Measurements from ENCODE around the gene KCP.

Gene KCP

DNA sequence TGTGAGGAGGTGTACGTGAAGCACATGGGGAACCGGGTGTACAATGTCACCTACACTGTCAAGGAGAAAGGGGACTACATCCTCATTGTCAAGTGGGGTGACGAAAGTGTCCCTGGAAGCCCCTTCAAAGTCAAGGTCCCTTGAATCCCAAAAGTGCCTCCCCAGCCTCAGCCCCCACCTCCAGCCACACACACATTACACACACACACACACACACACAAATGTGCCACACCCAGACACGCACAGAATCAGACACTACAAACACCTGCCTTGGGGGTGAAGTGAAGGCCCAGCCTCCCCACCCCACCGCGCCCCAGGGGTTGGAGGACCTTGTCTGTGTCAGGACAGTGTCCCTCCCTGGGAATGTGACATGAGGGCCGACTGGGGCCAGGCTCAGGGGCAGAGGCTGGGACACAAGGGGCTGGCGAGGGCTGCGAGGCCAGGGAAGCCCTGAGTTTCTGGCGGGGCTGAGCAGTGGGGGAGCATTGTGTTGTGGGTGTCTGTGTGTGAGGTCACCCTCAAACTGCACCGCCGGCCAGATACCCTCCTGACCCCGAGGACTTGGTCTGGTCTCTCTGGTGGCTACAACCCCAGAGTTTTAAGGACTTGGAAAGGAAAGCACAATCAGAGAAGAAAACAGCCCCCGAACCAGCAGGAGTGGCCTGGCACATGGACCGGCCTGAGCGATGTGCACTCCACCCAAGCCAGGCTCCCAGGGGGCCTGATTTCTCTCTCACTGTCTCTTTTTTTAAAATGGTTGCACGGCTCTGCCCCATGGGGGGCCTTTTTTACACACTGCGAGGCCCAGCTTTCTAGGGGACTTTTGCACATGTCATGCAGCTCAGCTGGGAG lies 51.9 kb downstream of the KCP start:
- DNase-seq (ENCODE audit: low read depth): no peak

DNA sequence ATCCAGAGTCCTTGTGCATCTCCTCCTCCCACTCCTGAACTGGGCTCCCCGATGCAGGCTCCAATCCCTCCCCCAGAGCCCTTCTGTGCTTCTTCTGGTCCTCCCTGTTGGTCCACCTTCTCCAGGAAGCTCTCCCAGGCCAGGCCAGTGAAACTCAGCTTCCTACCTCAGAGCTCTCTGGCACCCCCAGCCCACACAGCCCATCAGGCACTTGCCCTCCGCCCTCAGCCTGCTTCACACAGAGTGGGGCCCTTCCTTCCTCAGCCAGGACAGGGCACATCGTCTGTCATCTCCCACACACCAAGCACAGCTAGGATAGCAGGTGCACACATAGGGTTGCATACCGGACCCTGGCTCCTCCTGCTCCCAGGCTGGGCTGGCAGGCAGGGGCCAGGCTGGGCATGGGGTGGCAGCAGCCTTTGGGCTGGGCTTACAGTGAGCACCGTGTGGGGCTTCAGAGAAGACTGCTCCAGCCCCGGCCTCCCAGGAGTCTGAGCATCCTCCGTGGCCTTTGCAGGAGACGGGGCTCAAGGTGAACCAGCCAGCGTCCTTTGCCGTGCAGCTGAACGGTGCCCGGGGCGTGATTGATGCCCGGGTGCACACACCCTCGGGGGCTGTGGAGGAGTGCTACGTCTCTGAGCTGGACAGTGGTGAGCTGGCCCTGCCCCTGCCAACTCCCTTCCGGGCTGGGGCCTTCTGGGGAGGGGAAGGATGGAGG lies 54.3 kb downstream of the KCP start:
- no peak for DNase-seq (ENCODE audit: low read depth)

DNA sequence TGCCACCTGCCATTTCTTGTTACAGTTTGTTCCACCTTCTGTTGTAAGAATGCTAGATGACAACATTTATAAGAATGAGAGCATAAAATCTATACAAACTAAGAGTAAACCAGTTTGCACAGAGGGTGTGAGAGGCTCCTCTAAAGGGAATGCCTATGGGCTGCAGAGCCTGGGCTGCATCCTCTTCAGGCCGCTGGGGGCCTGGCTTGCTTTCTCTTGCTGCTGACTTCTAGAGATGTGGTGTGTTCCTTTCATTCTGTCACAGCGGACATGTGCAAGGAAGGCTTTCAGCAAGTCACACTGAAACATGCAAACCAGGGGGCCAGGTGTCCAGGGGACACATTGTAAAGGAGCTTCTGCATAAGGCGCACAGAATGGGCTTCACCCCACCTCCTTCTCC lies 55.0 kb downstream of the KCP start:
- DNase-seq (ENCODE audit: low read depth): no peak

DNA sequence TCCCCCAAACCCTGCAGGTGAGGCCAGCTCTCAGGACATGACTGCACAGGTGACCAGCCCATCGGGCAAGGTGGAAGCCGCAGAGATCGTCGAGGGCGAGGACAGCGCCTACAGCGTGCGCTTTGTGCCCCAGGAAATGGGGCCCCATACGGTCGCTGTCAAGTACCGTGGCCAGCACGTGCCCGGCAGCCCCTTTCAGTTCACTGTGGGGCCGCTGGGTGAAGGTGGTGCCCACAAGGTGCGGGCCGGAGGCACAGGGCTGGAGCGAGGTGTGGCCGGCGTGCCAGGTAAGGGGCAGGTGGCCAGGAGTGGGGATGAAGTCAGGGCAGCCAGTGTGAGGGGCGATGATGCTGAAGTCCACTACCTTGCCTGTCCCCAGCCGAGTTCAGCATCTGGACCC lies 56.1 kb downstream of the KCP start:
- no peak for DNase-seq (ENCODE audit: low read depth)

DNA sequence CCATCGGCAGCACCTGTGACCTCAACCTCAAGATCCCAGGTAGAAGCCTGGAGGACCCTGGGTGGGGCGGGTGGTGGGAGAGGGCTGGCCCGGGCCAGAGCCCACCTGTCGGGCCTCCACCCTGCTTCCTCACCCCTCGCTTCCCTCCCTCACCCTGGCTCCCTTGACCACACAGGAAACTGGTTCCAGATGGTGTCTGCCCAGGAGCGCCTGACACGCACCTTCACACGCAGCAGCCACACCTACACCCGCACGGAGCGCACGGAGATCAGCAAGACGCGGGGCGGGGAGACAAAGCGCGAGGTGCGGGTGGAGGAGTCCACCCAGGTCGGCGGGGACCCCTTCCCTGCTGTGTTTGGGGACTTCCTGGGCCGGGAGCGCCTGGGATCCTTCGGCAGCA lies 56.7 kb downstream of the KCP start:
- no peak for DNase-seq (ENCODE audit: low read depth)

DNA sequence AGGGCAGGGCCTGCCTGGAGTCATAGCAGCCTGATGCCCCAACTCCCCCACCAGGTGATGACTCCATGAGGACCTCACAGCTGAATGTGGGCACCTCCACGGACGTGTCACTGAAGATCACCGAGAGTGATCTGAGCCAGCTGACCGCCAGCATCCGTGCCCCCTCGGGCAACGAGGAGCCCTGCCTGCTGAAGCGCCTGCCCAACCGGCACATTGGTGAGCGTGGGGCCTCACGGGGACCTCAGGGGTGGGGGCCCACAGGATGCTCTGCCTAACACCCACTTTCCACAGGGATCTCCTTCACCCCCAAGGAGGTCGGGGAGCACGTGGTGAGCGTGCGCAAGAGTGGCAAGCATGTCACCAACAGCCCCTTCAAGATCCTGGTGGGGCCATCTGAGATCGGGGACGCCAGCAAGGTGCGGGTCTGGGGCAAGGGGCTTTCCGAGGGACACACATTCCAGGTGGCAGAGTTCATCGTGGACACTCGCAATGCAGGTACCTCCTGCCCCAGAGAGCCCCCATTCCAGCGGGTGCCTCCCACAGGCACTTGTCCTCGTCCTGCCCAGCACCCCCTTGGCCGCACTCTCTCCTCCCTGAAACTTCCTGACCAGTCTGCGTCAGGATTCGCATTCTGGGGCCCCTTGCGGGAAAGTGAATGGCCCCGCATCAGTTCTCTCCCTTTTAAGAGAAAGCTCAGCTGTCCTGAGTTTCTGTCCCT lies 57.8 kb downstream of the KCP start:
- DNase-seq (ENCODE audit: low read depth): no peak

DNA sequence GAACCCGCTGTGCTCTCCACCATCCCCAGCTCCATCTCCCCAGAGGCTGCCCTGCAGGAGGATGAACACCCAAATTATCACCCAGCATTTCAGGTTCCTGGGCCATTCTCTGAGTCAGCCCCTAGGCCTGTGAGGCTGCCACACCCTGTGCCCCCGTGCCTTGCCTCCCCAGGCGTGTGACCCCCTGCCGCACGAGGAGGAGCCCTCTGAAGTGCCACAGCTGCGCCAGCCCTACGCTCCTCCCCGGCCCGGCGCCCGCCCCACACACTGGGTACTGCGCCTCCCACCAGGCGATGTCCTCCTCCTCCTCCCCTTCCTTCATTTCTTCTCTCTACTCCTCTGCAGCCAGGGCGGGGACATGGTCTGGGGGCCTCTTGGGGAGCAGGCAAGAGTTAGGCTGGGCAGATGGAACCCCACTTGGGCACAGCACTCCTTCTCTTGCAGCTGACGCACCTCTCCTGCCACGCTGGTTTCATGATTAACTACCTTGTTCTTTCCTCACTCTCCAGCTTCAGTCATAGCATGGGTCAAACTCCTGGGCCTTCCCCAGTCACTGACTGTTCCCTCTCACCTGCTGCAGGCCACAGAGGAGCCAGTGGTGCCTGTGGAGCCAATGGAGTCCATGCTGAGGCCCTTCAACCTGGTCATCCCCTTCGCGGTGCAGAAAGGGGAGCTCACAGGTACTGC lies 60.6 kb downstream of the KCP start:
- DNase-seq (ENCODE audit: low read depth): no peak

DNA sequence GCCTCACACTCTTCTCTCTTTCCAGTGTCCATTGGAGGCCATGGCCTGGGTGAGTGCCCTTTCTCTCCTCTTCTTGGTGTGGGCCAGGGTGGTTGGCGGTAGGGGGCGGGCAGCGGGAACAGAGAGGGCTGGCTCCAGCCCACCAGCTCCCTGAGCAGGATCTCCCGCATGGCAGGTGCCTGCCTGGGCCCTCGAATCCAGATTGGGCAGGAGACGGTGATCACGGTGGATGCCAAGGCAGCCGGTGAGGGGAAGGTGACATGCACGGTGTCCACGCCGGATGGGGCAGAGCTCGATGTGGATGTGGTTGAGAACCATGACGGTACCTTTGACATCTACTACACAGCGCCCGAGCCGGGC lies 61.4 kb downstream of the KCP start:
- no peak for DNase-seq (ENCODE audit: low read depth)

DNA sequence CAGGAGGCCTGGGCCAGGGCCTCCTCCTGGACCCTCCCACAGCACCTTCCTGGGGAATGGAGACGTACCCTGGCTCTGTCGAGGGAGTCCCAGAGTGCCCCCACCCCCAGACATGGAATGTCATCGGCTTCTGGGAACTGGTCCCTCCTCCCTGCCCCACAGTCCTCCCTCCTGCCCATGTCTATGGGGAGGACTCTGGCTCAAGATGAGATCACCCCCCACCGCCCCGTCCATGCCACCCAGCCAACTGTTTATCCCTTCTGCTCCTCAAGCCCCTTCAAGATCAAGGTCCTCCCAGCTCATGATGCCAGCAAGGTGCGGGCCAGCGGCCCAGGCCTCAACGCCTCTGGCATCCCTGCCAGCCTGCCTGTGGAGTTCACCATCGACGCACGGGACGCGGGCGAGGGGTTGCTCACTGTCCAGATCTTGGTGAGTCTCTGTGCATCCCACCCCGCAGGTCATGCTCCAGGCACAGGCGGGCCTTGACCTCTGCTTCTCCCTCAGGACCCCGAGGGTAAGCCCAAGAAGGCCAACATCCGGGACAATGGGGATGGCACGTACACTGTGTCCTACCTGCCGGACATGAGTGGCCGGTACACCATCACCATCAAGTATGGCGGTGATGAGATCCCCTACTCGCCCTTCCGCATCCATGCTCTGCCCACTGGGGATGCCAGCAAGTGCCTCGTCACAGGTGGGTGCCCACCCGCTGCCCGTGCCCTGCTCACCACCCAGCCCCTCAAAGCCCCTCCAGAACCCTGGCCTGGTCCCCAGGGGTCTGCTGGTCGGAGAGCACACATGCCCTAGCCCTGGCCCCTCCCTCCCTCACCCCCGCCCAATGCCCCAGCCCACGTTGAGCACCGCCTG lies 62.0 kb downstream of the KCP start:
- DNase-seq (ENCODE audit: low read depth): no peak

DNA sequence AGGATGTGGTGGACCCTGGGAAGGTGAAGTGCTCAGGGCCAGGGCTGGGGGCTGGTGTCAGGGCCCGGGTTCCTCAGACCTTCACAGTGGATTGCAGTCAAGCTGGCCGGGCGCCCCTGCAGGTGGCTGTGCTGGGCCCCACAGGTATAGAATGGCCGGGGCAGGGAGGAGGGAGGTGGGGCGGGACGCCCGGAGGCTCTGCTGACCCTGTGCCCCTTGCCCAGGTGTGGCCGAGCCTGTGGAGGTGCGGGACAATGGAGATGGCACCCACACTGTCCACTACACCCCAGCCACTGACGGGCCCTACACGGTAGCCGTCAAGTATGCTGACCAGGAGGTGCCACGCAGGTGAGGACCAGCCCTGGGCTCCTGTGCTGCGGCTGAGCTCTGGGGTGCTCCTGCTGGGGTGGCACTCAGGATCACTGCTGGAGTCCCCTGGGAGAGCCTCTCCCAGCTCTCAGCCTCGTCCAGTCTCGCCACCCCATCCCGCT lies 62.7 kb downstream of the KCP start:
- no peak for DNase-seq (ENCODE audit: low read depth)

DNA sequence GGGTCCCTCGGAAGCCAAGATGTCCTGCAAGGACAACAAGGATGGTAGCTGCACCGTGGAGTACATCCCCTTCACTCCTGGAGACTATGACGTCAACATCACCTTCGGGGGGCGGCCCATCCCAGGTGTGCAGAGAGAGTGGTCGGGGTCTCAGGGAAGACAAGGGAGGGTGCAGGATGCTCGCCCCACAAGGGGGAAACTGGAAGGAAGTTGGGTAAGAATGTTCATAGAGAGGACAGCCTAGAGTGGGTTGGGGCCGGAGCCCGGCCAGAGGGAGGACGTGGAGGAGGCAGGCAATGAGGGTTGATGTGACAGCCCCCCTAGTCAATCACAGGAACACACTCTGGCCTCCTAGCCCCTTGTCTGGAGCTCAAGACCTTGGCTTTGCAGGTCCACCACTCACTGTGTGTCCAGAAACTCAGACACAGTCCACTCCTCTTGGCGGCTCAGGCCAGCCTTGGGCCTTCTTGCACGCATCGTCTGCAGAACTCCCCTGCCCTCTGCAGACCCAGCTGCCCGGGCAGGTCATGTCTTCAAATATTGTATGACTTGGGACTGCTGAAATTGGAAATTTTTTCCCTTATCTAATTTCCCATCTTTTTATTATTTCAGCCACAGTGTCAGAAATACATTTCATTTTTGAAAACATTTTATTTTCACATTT lies 63.6 kb downstream of the KCP start:
- no peak for DNase-seq (ENCODE audit: low read depth)

DNA sequence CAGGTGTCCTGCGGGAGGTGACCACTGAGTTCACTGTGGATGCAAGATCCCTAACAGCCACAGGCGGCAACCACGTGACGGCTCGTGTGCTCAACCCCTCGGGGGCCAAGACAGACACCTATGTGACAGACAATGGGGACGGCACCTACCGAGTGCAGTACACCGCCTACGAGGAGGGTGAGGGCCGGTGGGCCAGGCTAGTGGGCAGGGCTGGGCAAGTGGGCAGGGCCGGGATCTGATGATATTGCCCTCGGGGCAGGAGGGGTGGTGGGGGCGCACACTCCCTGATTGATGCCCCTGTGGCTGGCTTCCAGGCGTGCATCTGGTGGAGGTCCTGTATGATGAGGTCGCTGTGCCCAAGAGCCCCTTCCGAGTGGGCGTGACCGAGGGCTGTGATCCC lies 64.5 kb downstream of the KCP start:
- no peak for DNase-seq (ENCODE audit: low read depth)

DNA sequence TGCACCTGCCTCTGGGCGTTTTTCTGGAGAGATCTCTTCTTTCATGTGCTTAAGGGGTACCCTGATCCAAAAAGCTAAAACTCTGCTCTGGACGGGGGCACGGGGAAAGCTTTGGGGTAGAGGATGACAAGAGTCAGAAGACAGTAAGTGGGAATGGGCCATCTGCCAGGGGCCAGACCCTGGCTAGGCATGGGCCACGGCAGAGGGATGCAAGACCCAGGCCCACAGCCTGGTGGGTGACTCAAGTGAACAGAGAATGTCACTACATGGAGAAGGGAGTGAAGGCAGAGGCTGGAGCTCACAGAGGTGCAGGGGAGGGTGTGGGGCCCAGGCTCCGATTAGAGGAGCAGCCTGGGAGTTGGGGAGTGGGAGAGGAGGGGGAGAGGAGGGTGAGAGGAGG lies 65.0 kb downstream of the KCP start:
- no peak for DNase-seq (ENCODE audit: low read depth)

DNA sequence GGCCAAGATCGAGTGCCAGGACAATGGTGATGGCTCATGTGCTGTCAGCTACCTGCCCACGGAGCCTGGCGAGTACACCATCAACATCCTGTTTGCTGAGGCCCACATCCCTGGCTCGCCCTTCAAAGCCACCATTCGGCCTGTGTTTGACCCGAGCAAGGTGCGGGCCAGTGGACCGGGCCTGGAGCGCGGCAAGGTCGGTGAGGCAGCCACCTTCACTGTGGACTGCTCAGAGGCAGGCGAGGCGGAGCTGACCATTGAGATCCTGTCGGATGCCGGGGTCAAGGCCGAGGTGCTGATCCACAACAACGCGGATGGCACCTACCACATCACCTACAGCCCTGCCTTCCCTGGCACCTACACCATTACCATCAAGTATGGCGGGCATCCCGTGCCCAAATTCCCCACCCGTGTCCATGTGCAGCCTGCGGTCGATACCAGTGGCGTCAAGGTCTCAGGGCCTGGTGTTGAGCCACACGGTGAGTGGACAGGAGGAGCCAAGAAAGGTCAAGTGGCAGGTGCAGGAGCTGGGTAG lies 65.7 kb downstream of the KCP start:
- no peak for DNase-seq (ENCODE audit: low read depth)

DNA sequence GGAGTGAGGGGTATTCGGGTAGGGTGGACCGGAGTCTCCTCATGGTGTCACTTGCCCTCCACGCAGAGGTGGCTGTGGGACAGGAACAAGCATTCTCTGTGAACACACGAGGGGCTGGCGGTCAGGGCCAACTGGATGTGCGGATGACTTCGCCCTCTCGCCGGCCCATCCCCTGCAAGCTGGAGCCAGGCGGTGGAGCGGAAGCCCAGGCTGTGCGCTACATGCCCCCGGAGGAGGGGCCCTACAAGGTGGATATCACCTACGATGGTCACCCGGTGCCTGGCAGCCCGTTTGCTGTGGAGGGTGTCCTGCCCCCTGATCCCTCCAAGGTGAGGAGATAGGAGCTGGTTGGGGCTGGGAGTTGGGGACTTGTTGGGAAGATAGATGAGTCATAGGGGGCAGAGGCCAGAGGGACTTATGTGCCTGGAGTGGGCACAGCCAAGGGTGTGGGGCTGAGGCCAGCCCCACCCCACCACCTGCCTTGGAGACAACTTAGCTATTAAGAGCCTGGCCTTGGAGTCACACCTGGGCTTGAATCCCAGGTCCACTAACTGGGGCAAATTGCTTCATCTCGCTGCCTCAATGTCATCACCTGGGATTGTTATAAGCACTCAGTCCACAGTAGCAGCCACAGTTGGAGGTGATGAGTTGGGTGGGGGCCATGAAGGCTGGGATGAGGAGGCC lies 66.4 kb downstream of the KCP start:
- no peak for DNase-seq (ENCODE audit: low read depth)

DNA sequence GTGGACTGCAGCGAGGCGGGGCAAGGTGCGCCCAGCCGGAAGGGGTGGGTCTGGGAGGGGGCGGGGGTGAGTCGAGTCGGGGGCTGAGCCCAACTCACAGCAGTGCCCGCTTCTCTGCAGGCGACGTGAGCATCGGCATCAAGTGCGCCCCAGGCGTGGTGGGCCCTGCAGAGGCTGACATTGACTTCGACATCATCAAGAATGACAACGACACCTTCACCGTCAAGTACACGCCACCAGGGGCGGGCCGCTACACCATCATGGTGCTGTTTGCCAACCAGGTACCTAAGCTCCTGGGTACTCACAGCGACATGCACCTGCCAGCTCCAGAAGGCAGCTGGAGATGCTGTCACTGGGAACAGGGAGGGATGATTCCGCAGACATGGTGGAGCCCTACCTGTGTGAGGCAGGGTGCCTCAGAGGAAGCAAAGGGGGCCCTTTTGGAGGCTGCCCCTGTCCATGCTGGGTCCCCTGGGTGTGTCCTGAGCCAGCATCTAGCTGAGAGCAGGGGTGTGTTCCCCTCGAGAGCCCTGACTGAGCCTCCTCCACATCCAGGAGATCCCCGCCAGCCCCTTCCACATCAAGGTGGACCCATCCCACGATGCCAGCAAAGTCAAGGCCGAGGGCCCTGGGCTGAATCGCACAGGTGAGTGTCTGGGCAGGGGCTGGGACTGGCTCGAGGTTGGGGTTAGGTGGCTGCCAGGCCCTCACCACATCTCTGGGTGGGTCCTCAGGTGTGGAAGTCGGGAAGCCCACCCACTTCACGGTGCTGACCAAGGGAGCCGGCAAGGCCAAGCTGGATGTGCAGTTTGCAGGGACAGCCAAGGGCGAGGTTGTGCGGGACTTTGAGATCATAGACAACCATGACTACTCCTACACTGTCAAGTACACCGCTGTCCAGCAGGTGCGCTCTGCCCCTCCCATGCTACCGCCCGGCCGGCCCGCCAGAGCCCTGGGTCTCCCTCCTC lies 67.6 kb downstream of the KCP start:
- DNase-seq (ENCODE audit: low read depth): no peak

DNA sequence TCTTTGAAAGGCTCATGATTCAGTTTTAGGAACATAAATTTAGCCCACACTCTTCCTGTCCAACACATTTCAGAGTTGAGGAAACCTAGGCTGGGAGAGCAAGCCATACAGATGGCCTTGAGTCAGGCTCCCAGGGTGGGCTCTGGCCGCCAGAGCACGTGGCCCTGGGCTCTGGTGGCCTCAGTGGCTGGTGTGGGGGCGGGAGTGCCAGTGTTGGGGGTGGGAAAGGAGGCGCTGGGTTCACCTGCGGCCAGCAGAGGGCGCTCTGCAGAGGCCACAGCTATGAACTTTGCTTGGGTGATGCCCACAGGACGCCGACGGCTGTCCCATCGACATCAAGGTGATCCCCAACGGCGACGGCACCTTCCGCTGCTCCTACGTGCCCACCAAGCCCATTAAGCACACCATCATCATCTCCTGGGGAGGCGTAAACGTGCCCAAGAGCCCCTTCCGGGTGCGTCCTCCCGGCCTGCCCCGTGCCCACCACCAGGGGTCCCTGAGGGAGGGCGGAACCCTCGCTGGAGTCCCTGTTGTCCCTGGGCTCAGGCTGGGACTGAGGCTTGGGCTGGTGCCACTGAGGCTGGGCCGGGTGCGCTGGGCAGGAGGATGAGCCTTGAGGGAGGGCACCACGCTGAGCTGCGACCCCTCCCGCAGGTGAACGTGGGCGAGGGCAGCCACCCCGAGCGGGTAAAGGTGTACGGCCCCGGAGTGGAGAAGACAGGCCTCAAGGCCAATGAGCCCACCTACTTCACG lies 68.4 kb downstream of the KCP start:
- no peak for DNase-seq (ENCODE audit: low read depth)

DNA sequence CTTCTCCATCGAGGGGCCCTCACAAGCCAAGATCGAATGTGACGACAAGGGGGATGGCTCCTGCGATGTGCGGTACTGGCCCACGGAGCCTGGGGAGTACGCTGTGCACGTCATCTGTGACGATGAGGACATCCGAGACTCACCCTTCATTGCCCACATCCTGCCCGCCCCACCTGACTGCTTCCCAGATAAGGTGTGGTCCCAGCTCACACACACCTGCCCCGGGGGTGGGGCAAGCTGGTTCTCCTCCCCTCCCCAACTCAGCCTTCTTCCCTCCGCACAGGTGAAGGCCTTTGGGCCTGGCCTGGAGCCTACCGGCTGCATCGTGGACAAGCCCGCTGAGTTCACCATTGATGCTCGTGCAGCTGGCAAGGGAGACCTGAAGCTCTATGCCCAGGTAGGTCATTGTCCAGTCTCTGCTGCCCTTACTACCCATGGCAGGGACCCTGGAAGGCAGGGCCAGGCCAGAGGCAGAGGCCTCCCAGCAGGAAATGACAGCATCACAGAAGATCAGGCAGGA lies 69.3 kb downstream of the KCP start:
- no peak for DNase-seq (ENCODE audit: low read depth)
